ENCODE measurements around the gene RBPJL. TPM values are rescaled to one million over a fixed set of nuclear protein-coding genes. Genes with fewer than 3 reads are reported as not detected.

Gene RBPJL
- total and polyA plus RNA-seq, 2 of the 13 experiments (the other 11 are each of a cell fraction or from before 2014, with no cell fraction given): not detected

DNA sequence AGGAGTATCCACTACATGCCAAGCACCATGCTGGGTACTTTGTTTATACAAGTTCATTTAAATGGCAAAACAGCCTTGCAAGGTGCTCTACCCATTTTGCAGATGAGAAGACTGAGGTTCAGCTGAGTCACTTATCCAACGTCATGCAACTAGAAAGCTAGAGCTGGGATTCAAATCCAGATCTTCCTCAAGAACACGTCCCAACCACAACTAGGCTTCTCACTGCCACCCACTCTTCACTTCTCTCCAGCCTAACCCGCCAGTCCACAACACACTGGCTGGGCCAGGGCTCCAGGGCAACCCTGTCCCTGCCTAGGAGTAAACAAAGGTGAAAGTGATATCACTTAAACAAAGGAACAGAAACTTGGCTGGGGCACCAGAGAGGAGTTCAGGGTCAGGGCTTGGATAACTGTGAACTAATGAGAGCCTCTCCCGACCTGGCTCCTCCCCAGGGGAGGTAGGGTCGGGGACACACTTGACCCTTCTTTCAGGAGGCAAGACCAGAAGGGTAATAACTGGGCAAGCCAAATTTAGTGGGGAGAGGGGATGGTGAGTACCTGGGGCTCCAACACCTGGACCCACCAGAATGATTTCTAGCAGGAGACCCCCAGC, 33.7 kb downstream of the RBPJL start (continued):
- TF ChIP-seq, protein P1, sequence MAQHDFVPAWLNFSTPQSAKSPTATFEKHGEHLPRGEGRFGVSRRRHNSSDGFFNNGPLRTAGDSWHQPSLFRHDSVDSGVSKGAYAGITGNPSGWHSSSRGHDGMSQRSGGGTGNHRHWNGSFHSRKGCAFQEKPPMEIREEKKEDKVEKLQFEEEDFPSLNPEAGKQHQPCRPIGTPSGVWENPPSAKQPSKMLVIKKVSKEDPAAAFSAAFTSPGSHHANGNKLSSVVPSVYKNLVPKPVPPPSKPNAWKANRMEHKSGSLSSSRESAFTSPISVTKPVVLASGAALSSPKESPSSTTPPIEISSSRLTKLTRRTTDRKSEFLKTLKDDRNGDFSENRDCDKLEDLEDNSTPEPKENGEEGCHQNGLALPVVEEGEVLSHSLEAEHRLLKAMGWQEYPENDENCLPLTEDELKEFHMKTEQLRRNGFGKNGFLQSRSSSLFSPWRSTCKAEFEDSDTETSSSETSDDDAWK (CRISPR knock-in tag; IDR thresholded peaks at IDR 0.05): no peak
- TF ChIP-seq, protein P2, sequence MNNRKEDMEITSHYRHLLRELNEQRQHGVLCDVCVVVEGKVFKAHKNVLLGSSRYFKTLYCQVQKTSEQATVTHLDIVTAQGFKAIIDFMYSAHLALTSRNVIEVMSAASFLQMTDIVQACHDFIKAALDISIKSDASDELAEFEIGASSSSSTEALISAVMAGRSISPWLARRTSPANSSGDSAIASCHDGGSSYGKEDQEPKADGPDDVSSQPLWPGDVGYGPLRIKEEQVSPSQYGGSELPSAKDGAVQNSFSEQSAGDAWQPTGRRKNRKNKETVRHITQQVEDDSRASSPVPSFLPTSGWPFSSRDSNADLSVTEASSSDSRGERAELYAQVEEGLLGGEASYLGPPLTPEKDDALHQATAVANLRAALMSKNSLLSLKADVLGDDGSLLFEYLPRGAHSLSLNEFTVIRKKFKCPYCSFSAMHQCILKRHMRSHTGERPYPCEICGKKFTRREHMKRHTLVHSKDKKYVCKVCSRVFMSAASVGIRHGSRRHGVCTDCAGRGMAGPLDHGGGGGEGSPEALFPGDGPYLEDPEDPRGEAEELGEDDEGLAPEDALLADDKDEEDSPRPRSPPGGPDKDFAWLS (CRISPR knock-in tag; IDR thresholded peaks at IDR 0.05; ENCODE audit: borderline replicate concordance): no peak; the same call in 1 of the 2 replicates
- TF ChIP-seq ZNF333 (CRISPR knock-in tag; IDR thresholded peaks at IDR 0.05; ENCODE audit: borderline replicate concordance): no peak
- peak; percentile 50; the same call in 1 of the 2 replicates for TF ChIP-seq ZNF276 (CRISPR knock-in tag; IDR thresholded peaks at IDR 0.05; ENCODE audit: low read depth)
- TF ChIP-seq ADNP (CRISPR knock-in tag; IDR thresholded peaks at IDR 0.05): peak; percentile 99
- TF ChIP-seq, protein P3, sequence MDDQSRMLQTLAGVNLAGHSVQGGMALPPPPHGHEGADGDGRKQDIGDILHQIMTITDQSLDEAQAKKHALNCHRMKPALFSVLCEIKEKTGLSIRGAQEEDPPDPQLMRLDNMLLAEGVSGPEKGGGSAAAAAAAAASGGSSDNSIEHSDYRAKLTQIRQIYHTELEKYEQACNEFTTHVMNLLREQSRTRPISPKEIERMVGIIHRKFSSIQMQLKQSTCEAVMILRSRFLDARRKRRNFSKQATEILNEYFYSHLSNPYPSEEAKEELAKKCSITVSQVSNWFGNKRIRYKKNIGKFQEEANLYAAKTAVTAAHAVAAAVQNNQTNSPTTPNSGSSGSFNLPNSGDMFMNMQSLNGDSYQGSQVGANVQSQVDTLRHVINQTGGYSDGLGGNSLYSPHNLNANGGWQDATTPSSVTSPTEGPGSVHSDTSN (CRISPR knock-in tag; IDR thresholded peaks at IDR 0.05; ENCODE audit: borderline replicate concordance): no peak
- TF ChIP-seq HDAC6 (IDR thresholded peaks at IDR 0.05; ENCODE audit: low read depth, low read length): 0 out of 2 replicates have a peak, but pooled peaks have one; percentile 55
- no peak for TF ChIP-seq REXO4 (CRISPR knock-in tag; IDR thresholded peaks at IDR 0.05; ENCODE audit: borderline replicate concordance)
- TF ChIP-seq HHEX (CRISPR knock-in tag; IDR thresholded peaks at IDR 0.05): peak; percentile 63; the same call in 1 of the 2 replicates
- TF ChIP-seq SCMH1 (CRISPR knock-in tag; IDR thresholded peaks at IDR 0.05; ENCODE audit: borderline replicate concordance): no peak
- no peak for TF ChIP-seq THYN1 (CRISPR knock-in tag; IDR thresholded peaks at IDR 0.05; ENCODE audit: borderline replicate concordance, low read depth)
- 0 out of 2 replicates have a peak, but pooled peaks have one; percentile 55 for TF ChIP-seq ZNF761 (CRISPR knock-in tag; conservative IDR thresholded peaks at IDR 0.05)
- TF ChIP-seq, protein P4, sequence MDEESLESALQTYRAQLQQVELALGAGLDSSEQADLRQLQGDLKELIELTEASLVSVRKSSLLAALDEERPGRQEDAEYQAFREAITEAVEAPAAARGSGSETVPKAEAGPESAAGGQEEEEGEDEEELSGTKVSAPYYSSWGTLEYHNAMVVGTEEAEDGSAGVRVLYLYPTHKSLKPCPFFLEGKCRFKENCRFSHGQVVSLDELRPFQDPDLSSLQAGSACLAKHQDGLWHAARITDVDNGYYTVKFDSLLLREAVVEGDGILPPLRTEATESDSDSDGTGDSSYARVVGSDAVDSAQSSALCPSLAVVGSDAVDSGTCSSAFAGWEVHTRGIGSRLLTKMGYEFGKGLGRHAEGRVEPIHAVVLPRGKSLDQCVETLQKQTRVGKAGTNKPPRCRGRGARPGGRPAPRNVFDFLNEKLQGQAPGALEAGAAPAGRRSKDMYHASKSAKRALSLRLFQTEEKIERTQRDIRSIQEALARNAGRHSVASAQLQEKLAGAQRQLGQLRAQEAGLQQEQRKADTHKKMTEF (CRISPR knock-in tag; IDR thresholded peaks at IDR 0.05): no peak; the same call in 1 of the 2 replicates
- TF ChIP-seq GRHL1 (CRISPR knock-in tag; conservative IDR thresholded peaks at IDR 0.05): no peak
- no peak for TF ChIP-seq CREB3 (CRISPR knock-in tag; IDR thresholded peaks at IDR 0.05)
- no peak for TF ChIP-seq GTF3A (CRISPR knock-in tag; conservative IDR thresholded peaks at IDR 0.05)
- TF ChIP-seq SMAD9 (CRISPR knock-in tag; IDR thresholded peaks at IDR 0.05): no peak

All from HepG2 (cell line).